Duodenal mucosa (tissue), 2 donors: ENCODE measurements around the gene TXNRD2.

Experiments used
- H3K27ac ChIP-seq: one replicate; pipeline ENCODE4 v1.7.0; 2013; ENCODE audit warnings: low read depth, low read length
- H3K27me3 ChIP-seq, 2 donors: one replicate each; pipeline ENCODE4 v1.7.0; 2013; ENCODE audit warnings: low read length in 2 of 2, control low read depth in 1 of 2; ENCODE audit not compliant: insufficient read depth in 2 of 2, control insufficient read depth in 1 of 2
- H3K36me3 ChIP-seq, 2 donors: one replicate each; pipeline ENCODE4 v1.7.0; 2013; ENCODE audit warnings: low read length in 2 of 2, control low read depth in 1 of 2; ENCODE audit not compliant: insufficient read depth in 2 of 2, control insufficient read depth in 1 of 2
- H3K4me1 ChIP-seq, 2 donors: one replicate each; pipeline ENCODE4 v1.7.0; 2013; ENCODE audit warnings: low read length in 2 of 2, control low read depth in 1 of 2; ENCODE audit not compliant: insufficient read depth in 2 of 2, control insufficient read depth in 1 of 2
- H3K4me3 ChIP-seq, 2 donors: one replicate each; pipeline ENCODE4 v1.7.0; 2013; ENCODE audit warnings: low read length in 2 of 2, low read depth in 1 of 2
- H3K9ac ChIP-seq, 2 donors: one replicate each; pipeline ENCODE4 v1.7.0; 2013; ENCODE audit warnings: low read length in 2 of 2, low read depth in 1 of 2
- H3K9me3 ChIP-seq, 2 donors: one replicate each; pipeline ENCODE4 v1.7.0; 2013; ENCODE audit warnings: low read length in 2 of 2, control low read depth in 1 of 2; ENCODE audit not compliant: control insufficient read depth in 1 of 2

The TXNRD2 gene

GRCh38 chr22:19895160-19895849 is 46.3 kb downstream of the TXNRD2 start:
- Histone ChIP-seq H3K27ac (no peak overlapping the region), H3K36me3 (peaks cover 0 to 26% of the 10 kb centered on the region in 2 donors), H3K4me1 (peaks cover 16 to 19% of the 10 kb centered on the region in 2 donors), H3K9ac (no peak overlapping the region), H3K4me3 (no peak overlapping the region), H3K9me3 (no peaks in the 10 kb centered on the region), H3K27me3 (no peaks in the 10 kb centered on the region)

GRCh38 chr22:19893363-19893762 is 48.3 kb downstream of the TXNRD2 start:
- Histone ChIP-seq H3K4me3 (no peak overlapping the region), H3K36me3 (peaks cover 0 to 24% of the 10 kb centered on the region in 2 donors), H3K9ac (no peak overlapping the region), H3K9me3 (no peaks in the 10 kb centered on the region), H3K27me3 (no peaks in the 10 kb centered on the region), H3K4me1 (peaks cover 16 to 19% of the 10 kb centered on the region in 2 donors), H3K27ac (no peak overlapping the region)

- Histone ChIP-seq H3K4me3 (no peak overlapping the region), H3K4me1 (peaks cover 16 to 19% of the 10 kb centered on the region in 2 donors), H3K9ac (no peak overlapping the region), H3K27me3 (no peaks in the 10 kb centered on the region), H3K27ac (no peak overlapping the region), H3K36me3 (peaks cover 0 to 21% of the 10 kb centered on the region in 2 donors), H3K9me3 (no peaks in the 10 kb centered on the region)
Measured at GRCh38 chr22:19892925-19893324, 48.7 kb downstream of the TXNRD2 start.

GRCh38 chr22:19892257-19892879 is 49.2 kb downstream of the TXNRD2 start:
- Histone ChIP-seq H3K27ac (no peak overlapping the region), H3K4me3 (no peak overlapping the region), H3K4me1 (peaks cover 16 to 19% of the 10 kb centered on the region in 2 donors), H3K9me3 (no peaks in the 10 kb centered on the region), H3K36me3 (peaks cover 0 to 16% of the 10 kb centered on the region in 2 donors), H3K9ac (peak overlapping the region in 1 of 2 donors; percentile 12), H3K27me3 (no peaks in the 10 kb centered on the region)

GRCh38 chr22:19891317-19892256 is 50.0 kb downstream of the TXNRD2 start:
- H3K27me3 ChIP-seq = no peaks in the 10 kb centered on the region
- no peaks in the 10 kb centered on the region for H3K9me3 ChIP-seq
- H3K36me3 ChIP-seq = peaks cover 0 to 15% of the 10 kb centered on the region in 2 donors
- H3K4me1 ChIP-seq = peaks cover 16 to 19% of the 10 kb centered on the region in 2 donors
- H3K27ac ChIP-seq = peak overlapping the region; percentile 21
- peak overlapping the region; percentile 12 to 24 for H3K9ac ChIP-seq
- H3K4me3 ChIP-seq = peak overlapping the region; percentile 42 to 54

- no peak overlapping the region for H3K27ac ChIP-seq
- peaks cover 0 to 15% of the 10 kb centered on the region in 2 donors for H3K36me3 ChIP-seq
- H3K9ac ChIP-seq = peak overlapping the region in 1 of 2 donors; percentile 24
- H3K27me3 ChIP-seq = no peaks in the 10 kb centered on the region
- H3K9me3 ChIP-seq = no peaks in the 10 kb centered on the region
- peak overlapping the region in 1 of 2 donors; percentile 29 for H3K4me3 ChIP-seq
- H3K4me1 ChIP-seq = peaks cover 16 to 19% of the 10 kb centered on the region in 2 donors
Measured at GRCh38 chr22:19890502-19891316, 50.9 kb downstream of the TXNRD2 start.

- H3K36me3 ChIP-seq = peaks cover 0 to 8% of the 10 kb centered on the region in 2 donors
Measured at GRCh38 chr22:19889951-19890350, 51.7 kb downstream of the TXNRD2 start.

GRCh38 chr22:19888131-19888746 is 53.4 kb downstream of the TXNRD2 start:
- H3K27me3 ChIP-seq = no peaks in the 10 kb centered on the region
- no peaks in the 10 kb centered on the region for H3K9me3 ChIP-seq
- no peak overlapping the region for H3K4me3 ChIP-seq
- peaks cover 16 to 19% of the 10 kb centered on the region in 2 donors for H3K4me1 ChIP-seq
- H3K9ac ChIP-seq = no peak overlapping the region
- H3K27ac ChIP-seq = no peak overlapping the region
- H3K36me3 ChIP-seq = no peaks in the 10 kb centered on the region

More at GRCh38 chr22:19889951-19890350, 51.7 kb downstream of the TXNRD2 start:
- Histone ChIP-seq H3K9me3 (no peaks in the 10 kb centered on the region), H3K4me1 (peaks cover 16 to 19% of the 10 kb centered on the region in 2 donors), H3K9ac (no peak overlapping the region), H3K27me3 (no peaks in the 10 kb centered on the region), H3K4me3 (no peak overlapping the region), H3K27ac (no peak overlapping the region)
